Chondrocyte (in vitro differentiated cells): ENCODE measurements around the gene PTPRG. TPM values are rescaled to one million over a fixed set of nuclear protein-coding genes. Genes with fewer than 3 reads are reported as not detected.
A peak's percentile ranks its signal among the peaks of the same experiment; 100 is the strongest.

Experiments
- DNase-seq: peaks from one replicate; pipeline ENCODE4 v3.0.0; 2021; ENCODE audit warnings: mixed read lengths, low spot score
- H3K27ac Mint-ChIP-seq: one replicate; pipeline ENCODE4 v1.8.0; 2021; ENCODE audit warnings: mild to moderate bottlenecking, moderate library complexity, mixed read lengths; ENCODE audit not compliant: unreplicated experiment
- H3K27me3 Mint-ChIP-seq: 2 replicates; pipeline ENCODE4 v1.8.0; 2021; ENCODE audit warnings: low read depth, mixed read lengths
- H3K36me3 Mint-ChIP-seq: 2 replicates; pipeline ENCODE4 v1.8.0; 2021; ENCODE audit warnings: low read depth, mixed read lengths
- H3K4me1 Mint-ChIP-seq: 2 replicates; pipeline ENCODE4 v1.8.0; 2021; ENCODE audit warnings: low read depth, mild to moderate bottlenecking, mixed read lengths
- H3K4me3 Mint-ChIP-seq: one replicate; pipeline ENCODE4 v1.8.0; 2021; ENCODE audit warnings: mild to moderate bottlenecking, moderate library complexity, mixed read lengths; ENCODE audit not compliant: unreplicated experiment
- H3K9me3 Mint-ChIP-seq: 2 replicates; pipeline ENCODE4 v1.8.0; 2021; ENCODE audit warnings: low read depth, mixed read lengths
- total RNA-seq: library from RNA; stranded (reverse); gene quantifications from 3 replicates; pipeline ENCODE4 v1.2.1, GENCODE V29; 2021
- TF ChIP-seq, protein P1 (sequence below): fragments of 200-600 bp; sonication (generic); IDR thresholded peaks from 2 replicates; pipeline ENCODE4 v1.5.0; 2021; ENCODE audit warnings: antibody characterized with exemption, mild to moderate bottlenecking, moderate library complexity

Gene PTPRG
- total RNA-seq, 1 donor from 2014 or later = 45.5 TPM

DNA sequence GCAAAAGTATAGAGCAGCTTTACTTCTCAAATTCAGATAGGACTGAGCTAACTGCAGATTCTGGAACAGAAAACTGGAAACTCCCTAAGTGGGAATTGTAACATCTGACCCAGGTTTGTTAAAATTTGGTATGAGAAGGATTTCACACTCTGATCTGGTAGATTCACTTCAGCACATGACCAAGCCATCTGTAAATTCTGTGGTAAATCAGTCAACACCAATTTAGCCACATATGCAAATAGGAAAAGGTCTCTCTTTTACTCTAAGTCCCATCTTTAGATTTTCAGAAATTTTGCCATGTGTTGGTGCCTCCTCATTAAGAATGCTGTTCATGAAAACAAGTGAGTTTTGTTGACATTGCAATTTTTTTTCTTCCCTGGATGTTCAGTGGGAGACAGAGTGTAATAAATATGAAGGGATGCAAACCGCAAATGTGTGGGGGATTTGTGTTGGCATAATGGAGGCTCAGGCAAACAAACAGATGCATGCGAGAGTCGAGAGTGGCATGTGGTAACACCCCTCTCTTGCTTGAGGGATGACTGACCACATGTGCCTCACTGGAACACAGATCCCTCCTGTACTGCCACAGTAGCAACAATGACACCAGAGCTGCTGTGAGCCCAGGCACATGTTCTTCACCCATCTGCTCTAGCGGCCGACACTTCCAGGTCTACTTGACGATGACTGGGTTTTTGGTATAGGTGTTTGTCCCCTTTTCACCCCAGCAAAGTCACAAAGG, 665.4 kb downstream of the PTPRG start:
- DNase-seq = no peak
- Mint-ChIP-seq H3K4me1 (peaks cover 14% of the 10 kb centered on the region), H3K4me3 (no peak overlapping the region), H3K36me3 (peaks cover 4% of the 10 kb centered on the region), H3K27me3 (no peaks in the 10 kb centered on the region), H3K27ac (no peak overlapping the region), H3K9me3 (no peaks in the 10 kb centered on the region)
- TF ChIP-seq, protein P1, sequence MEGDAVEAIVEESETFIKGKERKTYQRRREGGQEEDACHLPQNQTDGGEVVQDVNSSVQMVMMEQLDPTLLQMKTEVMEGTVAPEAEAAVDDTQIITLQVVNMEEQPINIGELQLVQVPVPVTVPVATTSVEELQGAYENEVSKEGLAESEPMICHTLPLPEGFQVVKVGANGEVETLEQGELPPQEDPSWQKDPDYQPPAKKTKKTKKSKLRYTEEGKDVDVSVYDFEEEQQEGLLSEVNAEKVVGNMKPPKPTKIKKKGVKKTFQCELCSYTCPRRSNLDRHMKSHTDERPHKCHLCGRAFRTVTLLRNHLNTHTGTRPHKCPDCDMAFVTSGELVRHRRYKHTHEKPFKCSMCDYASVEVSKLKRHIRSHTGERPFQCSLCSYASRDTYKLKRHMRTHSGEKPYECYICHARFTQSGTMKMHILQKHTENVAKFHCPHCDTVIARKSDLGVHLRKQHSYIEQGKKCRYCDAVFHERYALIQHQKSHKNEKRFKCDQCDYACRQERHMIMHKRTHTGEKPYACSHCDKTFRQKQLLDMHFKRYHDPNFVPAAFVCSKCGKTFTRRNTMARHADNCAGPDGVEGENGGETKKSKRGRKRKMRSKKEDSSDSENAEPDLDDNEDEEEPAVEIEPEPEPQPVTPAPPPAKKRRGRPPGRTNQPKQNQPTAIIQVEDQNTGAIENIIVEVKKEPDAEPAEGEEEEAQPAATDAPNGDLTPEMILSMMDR = no peak

DNA sequence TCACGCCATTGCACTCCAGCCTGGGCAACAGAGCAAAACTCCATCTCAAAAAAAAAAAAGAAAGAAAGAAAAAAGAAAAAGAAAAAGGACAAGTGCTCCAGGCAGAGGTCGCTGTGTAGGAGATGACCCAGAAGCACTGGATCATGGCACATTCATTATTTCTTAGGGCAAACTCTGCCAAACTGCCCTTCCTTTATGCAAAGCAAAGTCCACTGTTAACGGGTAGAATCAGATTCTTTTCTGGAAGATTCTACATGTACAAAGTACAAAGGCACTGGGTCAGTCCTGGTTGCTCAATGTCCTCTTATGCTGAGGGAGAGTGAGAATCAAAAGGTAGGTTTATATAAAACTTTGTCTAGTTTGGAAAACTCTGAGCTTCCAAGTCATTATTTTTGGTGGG, 667.1 kb downstream of the PTPRG start:
- no peaks in the 10 kb centered on the region for H3K27me3 Mint-ChIP-seq
- TF ChIP-seq, protein P1 = no peak
- H3K36me3 Mint-ChIP-seq = peaks cover 2% of the 10 kb centered on the region
- DNase-seq = no peak
- peaks cover 14% of the 10 kb centered on the region for H3K4me1 Mint-ChIP-seq
- no peaks in the 10 kb centered on the region for H3K9me3 Mint-ChIP-seq
- H3K4me3 Mint-ChIP-seq = no peak overlapping the region
- no peak overlapping the region for H3K27ac Mint-ChIP-seq

DNA sequence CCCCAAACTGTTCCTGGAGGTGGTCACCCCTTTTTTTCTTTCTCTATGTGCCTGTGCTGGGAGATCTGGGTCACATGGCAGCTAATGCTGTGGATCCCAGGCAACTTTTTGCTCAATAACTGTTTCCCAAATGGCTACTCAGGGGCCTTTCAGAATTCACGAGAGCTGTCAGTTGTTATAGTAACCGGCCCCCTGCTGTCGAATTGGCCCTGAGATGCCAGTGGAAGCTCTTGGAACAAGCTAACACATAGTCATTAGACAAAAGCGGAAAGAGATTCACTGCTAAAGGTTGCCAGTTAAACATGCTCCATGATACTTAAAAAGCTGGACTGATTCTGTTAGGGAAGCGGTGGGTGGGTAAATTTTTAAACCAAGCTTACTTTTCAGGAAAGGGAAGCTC, 667.8 kb downstream of the PTPRG start:
- H3K9me3 Mint-ChIP-seq = no peaks in the 10 kb centered on the region
- peaks cover 2% of the 10 kb centered on the region for H3K36me3 Mint-ChIP-seq
- H3K4me1 Mint-ChIP-seq = peaks cover 14% of the 10 kb centered on the region
- no peaks in the 10 kb centered on the region for H3K27me3 Mint-ChIP-seq
- H3K4me3 Mint-ChIP-seq = no peak overlapping the region
- TF ChIP-seq, protein P1 = no peak
- no peak overlapping the region for H3K27ac Mint-ChIP-seq
- DNase-seq = no peak

DNA sequence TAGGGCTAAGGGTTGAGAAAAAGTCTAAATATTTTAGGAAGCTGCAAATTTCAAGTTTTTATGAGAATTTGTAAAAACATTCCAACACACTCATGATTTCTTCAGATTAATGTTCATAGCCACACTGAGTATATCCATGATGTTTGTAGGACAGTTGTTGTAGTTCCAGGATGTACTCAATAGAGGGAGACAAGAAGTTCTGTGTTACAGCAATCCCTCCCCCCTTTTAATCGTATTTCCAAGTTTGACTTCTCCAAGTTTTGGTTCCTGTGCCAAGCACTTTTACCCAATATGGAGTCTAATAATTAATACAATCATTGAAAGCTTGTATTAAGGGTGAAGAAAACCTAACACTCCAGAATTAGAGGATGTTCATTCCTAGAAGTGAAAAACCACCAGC, 668.5 kb downstream of the PTPRG start:
- Mint-ChIP-seq H3K36me3 (peaks cover 2% of the 10 kb centered on the region), H3K4me1 (peaks cover 9% of the 10 kb centered on the region), H3K4me3 (no peak overlapping the region), H3K9me3 (no peaks in the 10 kb centered on the region), H3K27me3 (no peaks in the 10 kb centered on the region), H3K27ac (no peak overlapping the region)
- DNase-seq = no peak
- TF ChIP-seq, protein P1 = peak; percentile 63

DNA sequence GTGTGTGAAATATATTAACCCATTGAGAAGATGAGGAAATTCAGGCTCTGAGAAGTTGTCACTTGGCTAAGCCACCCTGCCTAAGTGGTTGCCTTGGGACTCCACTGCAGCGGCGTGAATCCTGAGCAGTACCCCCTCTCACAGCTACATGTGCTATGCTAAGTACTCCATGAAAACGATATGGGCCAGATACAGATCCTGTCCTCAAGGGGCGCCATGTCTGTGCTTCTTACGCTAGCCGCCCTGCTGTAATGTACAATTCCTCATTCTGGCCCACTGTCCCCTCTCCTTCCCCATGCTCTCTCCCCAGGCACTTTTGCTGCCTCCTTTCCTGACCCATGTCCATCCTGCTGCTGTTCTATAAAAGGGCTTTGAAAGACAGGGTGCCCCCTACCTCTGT, 671.7 kb downstream of the PTPRG start:
- H3K27ac Mint-ChIP-seq = no peak overlapping the region

More for the DNA sequence above, 671.7 kb downstream of the PTPRG start:
- DNase-seq = no peak
- Mint-ChIP-seq H3K36me3 (no peaks in the 10 kb centered on the region), H3K4me3 (no peak overlapping the region), H3K4me1 (peaks cover 12% of the 10 kb centered on the region), H3K27me3 (no peaks in the 10 kb centered on the region), H3K9me3 (no peaks in the 10 kb centered on the region)
- TF ChIP-seq, protein P1 = no peak
